DND-41 (cell line): Measurements from ENCODE around the gene TNIK.

ENCODE experiments used
- ATAC-seq: fragments of 200-7000 bp; cut with Tn5 transposase; 3 replicates; pipeline ENCODE4 v1.9.1; 2021; ENCODE audit warnings: low read depth; ENCODE audit not compliant: insufficient read depth
- DNase-seq: peaks from one replicate; pipeline ENCODE4 v3.0.0-alpha.2; 2020
- H2AFZ ChIP-seq: 2 replicates; pipeline ENCODE4 v1.6.0; 2012; ENCODE audit warnings: low read depth, low read length
- H3K27ac ChIP-seq: 2 replicates; pipeline ENCODE4 v1.5.1; 2012; ENCODE audit warnings: low read length, inconsistent platforms
- H3K27me3 ChIP-seq: fragments of 200-600 bp; sonication (generic); 2 replicates; pipeline ENCODE4 v1.6.0; 2012; ENCODE audit warnings: low read length, mild to moderate bottlenecking, inconsistent platforms; ENCODE audit not compliant: insufficient read depth, poor library complexity
- H3K36me3 ChIP-seq: 2 replicates; pipeline ENCODE4 v1.5.1; 2012; ENCODE audit warnings: low read length, inconsistent platforms; ENCODE audit not compliant: insufficient read depth
- H3K4me1 ChIP-seq: 2 replicates; pipeline ENCODE4 v1.5.1; 2012; ENCODE audit warnings: mild to moderate bottlenecking, low read length; ENCODE audit not compliant: insufficient read depth
- H3K4me2 ChIP-seq: 2 replicates; pipeline ENCODE4 v1.6.0; 2012; ENCODE audit warnings: mild to moderate bottlenecking, moderate library complexity, low read length, inconsistent platforms; ENCODE audit not compliant: insufficient read depth
- H3K4me3 ChIP-seq, 2 experiments: fragments of 200-600 bp in 1 of 2; shearing (Covaris generic) in 1 of 2; 2 replicates each; pipeline ENCODE4 v1.5.1; 2012 to 2016; ENCODE audit warnings: inconsistent platforms in 2 of 2, low read length in 2 of 2, mild to moderate bottlenecking in 2 of 2, low read depth in 1 of 2, moderate library complexity in 1 of 2
- H3K79me2 ChIP-seq: 2 replicates; pipeline ENCODE4 v1.6.0; 2012; ENCODE audit warnings: low read length, inconsistent platforms; ENCODE audit not compliant: insufficient read depth
- H3K9ac ChIP-seq: 2 replicates; pipeline ENCODE4 v1.6.0; 2012; ENCODE audit warnings: low read depth, mild to moderate bottlenecking, inconsistent platforms, low read length, moderate library complexity
- H3K9me3 ChIP-seq: 2 replicates; pipeline ENCODE4 v1.5.1; 2012; ENCODE audit warnings: low read length, moderate library complexity, mild to moderate bottlenecking, inconsistent platforms; ENCODE audit not compliant: insufficient read depth, severe bottlenecking
- H4K20me1 ChIP-seq: 2 replicates; pipeline ENCODE4 v1.6.0; 2012; ENCODE audit warnings: low read length; ENCODE audit not compliant: insufficient read depth
- CTCF ChIP-seq: IDR thresholded peaks from 2 replicates; pipeline ENCODE4 v1.5.1; 2012; ENCODE audit warnings: borderline replicate concordance, low read length, moderate library complexity, mild to moderate bottlenecking; ENCODE audit not compliant: poor library complexity, severe bottlenecking; ENCODE audit errors: extremely low read depth
- EZH2 ChIP-seq: IDR thresholded peaks from 3 replicates; pipeline ENCODE4 v1.6.1; 2012; ENCODE audit warnings: borderline replicate concordance, low read depth, mild to moderate bottlenecking, moderate library complexity, low read length, inconsistent platforms; ENCODE audit not compliant: severe bottlenecking

TNIK gene

GRCh38 chr3:171061749-171062148, 398.5 kb downstream of the TNIK start:
- no peaks in the 10 kb centered on the region for H3K36me3 ChIP-seq
- H3K4me2 ChIP-seq: no peak overlapping the region
- H3K79me2 ChIP-seq: no peaks in the 10 kb centered on the region
- TF ChIP-seq EZH2 (no peak), CTCF (no peak)
- H2AFZ ChIP-seq: no peak overlapping the region
- DNase-seq (no peak), ATAC-seq (no peak)
- no peak overlapping the region for H3K27ac ChIP-seq
- H3K9me3 ChIP-seq: no peaks in the 10 kb centered on the region
- no peaks in the 10 kb centered on the region for H4K20me1 ChIP-seq
- H3K27me3 ChIP-seq: peaks cover 4% of the 10 kb centered on the region
- H3K9ac ChIP-seq: no peak overlapping the region
- H3K4me1 ChIP-seq: no peaks in the 10 kb centered on the region
- no peak overlapping the region for H3K4me3 ChIP-seq

GRCh38 chr3:171059978-171060377, 400.2 kb downstream of the TNIK start:
- no peak for TF ChIP-seq EZH2
- TF ChIP-seq CTCF: no peak
- H3K4me2 ChIP-seq: no peak overlapping the region
- ATAC-seq: no peak
- DNase-seq: no peak
- peaks cover 7% of the 10 kb centered on the region for H3K27me3 ChIP-seq
- H3K9me3 ChIP-seq: no peaks in the 10 kb centered on the region
- no peak overlapping the region for H2AFZ ChIP-seq
- H3K79me2 ChIP-seq: no peaks in the 10 kb centered on the region
- no peaks in the 10 kb centered on the region for H3K4me1 ChIP-seq
- H3K27ac ChIP-seq: no peak overlapping the region
- H3K4me3 ChIP-seq: no peak overlapping the region
- no peaks in the 10 kb centered on the region for H4K20me1 ChIP-seq
- H3K9ac ChIP-seq: no peak overlapping the region
- H3K36me3 ChIP-seq: no peaks in the 10 kb centered on the region

- no peaks in the 10 kb centered on the region for H3K9me3 ChIP-seq
- peaks cover 7% of the 10 kb centered on the region for H3K27me3 ChIP-seq
- TF ChIP-seq CTCF: no peak
- no peak for TF ChIP-seq EZH2
- no peaks in the 10 kb centered on the region for H3K36me3 ChIP-seq
- H3K4me2 ChIP-seq: no peak overlapping the region
- no peaks in the 10 kb centered on the region for H3K79me2 ChIP-seq
- no peaks in the 10 kb centered on the region for H3K4me1 ChIP-seq
- H3K27ac ChIP-seq: no peak overlapping the region
- no peak for ATAC-seq
- no peaks in the 10 kb centered on the region for H4K20me1 ChIP-seq
- H3K4me3 ChIP-seq: no peak overlapping the region
- no peak for DNase-seq
- H3K9ac ChIP-seq: no peak overlapping the region
- H2AFZ ChIP-seq: no peak overlapping the region
Measured at GRCh38 chr3:171058873-171059603, 401.2 kb downstream of the TNIK start.

- no peaks in the 10 kb centered on the region for H3K79me2 ChIP-seq
- H3K4me1 ChIP-seq: no peaks in the 10 kb centered on the region
- H3K9me3 ChIP-seq: no peaks in the 10 kb centered on the region
- ATAC-seq (no peak), DNase-seq (no peak)
- no peak overlapping the region for H3K27ac ChIP-seq
- no peaks in the 10 kb centered on the region for H4K20me1 ChIP-seq
- no peak for TF ChIP-seq EZH2
- TF ChIP-seq CTCF: no peak
- no peak overlapping the region for H3K9ac ChIP-seq
- H2AFZ ChIP-seq: no peak overlapping the region
- H3K36me3 ChIP-seq: no peaks in the 10 kb centered on the region
- no peak overlapping the region for H3K4me2 ChIP-seq
- peaks cover 7% of the 10 kb centered on the region for H3K27me3 ChIP-seq
- H3K4me3 ChIP-seq: no peak overlapping the region
Measured at GRCh38 chr3:171058058-171058457, 402.1 kb downstream of the TNIK start.
